Activated CD4-positive, alpha-beta memory T cell treated with anti-CD3 and anti-CD28 coated beads for 36 hours (primary cell): ENCODE results near the gene CATSPERE. TPM values are rescaled to one million over a fixed set of nuclear protein-coding genes. Genes with fewer than 3 reads are reported as not detected.
A peak's percentile ranks its signal among the peaks of the same experiment; 100 is the strongest.

Experiments
- CTCF ChIA-PET: fragments of 350-600 bp; sonication (Branson Sonifier 250); formaldehyde crosslinking; loops from one replicate; lab custom pipeline; 2021; ENCODE audit warnings: antibody characterized with exemption, inconsistent platforms; lab: Charles Lee
- POLR2A ChIA-PET: fragments of 350-600 bp; sonication (Branson Sonifier 250); formaldehyde crosslinking; loops from one replicate; lab custom pipeline; 2021; ENCODE audit warnings: antibody characterized with exemption; lab: Charles Lee
- DNase-seq: peaks from one replicate; pipeline ENCODE4 v3.0.0-alpha.2; 2020
- H3K27ac Mint-ChIP-seq: one replicate; pipeline ENCODE4 v1.8.0; 2021; ENCODE audit warnings: mixed read lengths
- H3K27me3 Mint-ChIP-seq: one replicate; pipeline ENCODE4 v1.8.0; 2021; ENCODE audit warnings: mixed read lengths
- H3K36me3 Mint-ChIP-seq: one replicate; pipeline ENCODE4 v1.8.0; 2021; ENCODE audit warnings: mixed read lengths
- H3K4me1 Mint-ChIP-seq: one replicate; pipeline ENCODE4 v1.8.0; 2021; ENCODE audit warnings: low read depth, mixed read lengths
- H3K4me3 Mint-ChIP-seq: one replicate; pipeline ENCODE4 v1.8.0; 2021; ENCODE audit warnings: mild to moderate bottlenecking, mixed read lengths
- H3K9me3 Mint-ChIP-seq: one replicate; pipeline ENCODE4 v1.8.0; 2021; ENCODE audit warnings: mixed read lengths
- intact Hi-C: fragments of 100-400 bp; cut with micrococcal nuclease; formaldehyde crosslinking; loops from one replicate; pipeline ENCODE4 v1.15.1; 2023
- total RNA-seq, 2 experiments: library from RNA; stranded (reverse); gene quantifications; one replicate each; pipeline ENCODE4 v1.2.3, GENCODE V29; 2021

The CATSPERE gene
- total RNA-seq, 2 experiments from 2014 or later, result 0.33 to 0.34 TPM

DNA sequence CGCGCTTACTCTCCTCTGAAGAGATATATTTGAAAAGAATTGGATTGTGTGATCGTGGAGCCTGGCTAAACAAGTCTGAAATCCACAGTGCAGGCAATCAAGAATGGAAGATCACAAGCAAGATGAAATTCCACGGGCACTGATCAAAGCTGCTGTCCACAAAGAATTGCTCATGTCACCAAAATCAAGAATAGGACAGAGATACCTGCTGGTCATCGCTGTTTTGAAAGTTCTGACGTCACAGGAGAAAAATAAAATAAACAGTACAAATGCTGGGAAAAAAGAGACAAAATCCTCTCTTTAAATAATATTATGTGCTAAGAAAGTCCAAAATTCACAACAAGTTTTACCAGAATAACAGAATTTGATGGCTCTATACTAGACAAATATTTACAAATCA lies 179.8 kb downstream of the CATSPERE start:
- ChIA-PET CTCF (no interaction called here), POLR2A (no interaction called here)
- DNase-seq, result no peak
- Mint-ChIP-seq H3K9me3 (no peaks in the 10 kb centered on the region), H3K36me3 (no peaks in the 10 kb centered on the region), H3K4me1 (peaks cover 4% of the 10 kb centered on the region), H3K4me3 (no peak overlapping the region), H3K27me3 (peaks cover 16% of the 10 kb centered on the region), H3K27ac (no peak overlapping the region)
- intact Hi-C loops, result no loop called here

DNA sequence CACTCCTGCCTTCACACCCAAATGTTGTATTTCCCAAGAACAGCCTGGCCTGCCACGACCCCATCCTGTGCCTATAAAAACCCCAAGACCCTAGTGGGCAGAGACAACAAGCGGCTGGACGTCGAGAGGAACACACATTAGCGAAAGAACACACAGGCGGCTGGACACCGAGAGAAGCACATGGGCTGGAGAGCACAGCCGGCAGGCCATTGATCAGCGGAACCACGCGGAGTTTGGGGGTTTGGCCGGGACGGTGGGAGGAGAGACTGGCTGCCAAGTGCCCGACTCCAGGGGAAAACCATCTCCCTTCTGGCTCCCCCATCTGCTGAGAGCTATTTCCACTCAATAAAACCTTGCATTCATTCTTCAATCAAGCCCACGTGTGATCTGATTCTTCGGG lies 181.5 kb downstream of the CATSPERE start:
- intact Hi-C loops, result no loop called here
- Mint-ChIP-seq H3K27me3 (peaks cover 16% of the 10 kb centered on the region), H3K27ac (no peak overlapping the region), H3K36me3 (no peaks in the 10 kb centered on the region), H3K9me3 (no peaks in the 10 kb centered on the region), H3K4me3 (no peak overlapping the region), H3K4me1 (peaks cover 4% of the 10 kb centered on the region)
- ChIA-PET CTCF (no interaction called here), POLR2A (no interaction called here)
- no peak for DNase-seq

DNA sequence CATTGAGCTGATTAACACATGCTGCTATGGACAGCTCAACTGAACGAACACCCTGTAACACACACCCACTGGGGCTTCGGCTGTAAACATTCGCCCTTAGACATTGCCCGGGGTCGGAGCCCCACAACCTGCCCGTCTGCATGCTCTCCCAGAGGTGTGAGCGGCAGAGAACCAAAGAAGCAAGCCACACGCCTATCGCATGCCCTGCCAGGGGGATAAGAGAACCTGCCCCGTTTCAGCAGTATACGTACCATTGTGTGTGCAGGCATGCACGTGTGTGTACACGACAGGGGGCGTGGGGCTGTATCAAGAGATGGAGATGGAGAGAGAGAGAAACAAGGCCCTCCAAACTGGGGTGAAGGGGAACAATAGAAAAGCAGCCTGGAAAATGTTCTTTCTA lies 181.9 kb downstream of the CATSPERE start:
- Mint-ChIP-seq H3K9me3 (no peaks in the 10 kb centered on the region), H3K4me1 (peaks cover 4% of the 10 kb centered on the region), H3K4me3 (no peak overlapping the region), H3K27ac (no peak overlapping the region), H3K27me3 (peaks cover 16% of the 10 kb centered on the region), H3K36me3 (no peaks in the 10 kb centered on the region)
- CTCF ChIA-PET, result no interaction called here
- intact Hi-C loops, result no loop called here
- POLR2A ChIA-PET, result no interaction called here
- no peak for DNase-seq

DNA sequence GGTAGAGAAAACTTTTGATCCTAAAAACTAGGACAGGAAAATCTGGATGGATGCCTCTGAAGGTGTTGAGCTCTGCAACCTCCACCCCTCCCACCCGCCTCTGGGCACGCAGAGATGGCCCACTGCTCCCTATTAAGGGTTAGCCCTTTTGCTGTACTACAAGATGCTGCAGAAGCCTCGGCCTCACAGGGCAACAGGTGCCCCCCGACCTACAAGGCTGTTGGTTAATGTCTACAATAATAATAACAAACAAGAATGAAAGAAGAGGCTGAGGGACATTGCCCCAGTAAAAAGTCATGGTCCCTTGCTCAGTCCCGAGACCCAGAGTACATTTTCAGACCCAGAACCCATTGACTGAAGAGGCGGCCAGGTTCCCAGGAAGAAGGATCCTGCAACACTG lies 184.3 kb downstream of the CATSPERE start:
- H3K27ac Mint-ChIP-seq, result no peak overlapping the region
- H3K9me3 Mint-ChIP-seq, result no peaks in the 10 kb centered on the region
- no peaks in the 10 kb centered on the region for H3K36me3 Mint-ChIP-seq
- no peak for DNase-seq
- POLR2A ChIA-PET, result no interaction called here
- no peak overlapping the region for H3K4me3 Mint-ChIP-seq
- H3K27me3 Mint-ChIP-seq, result peaks cover 13% of the 10 kb centered on the region
- CTCF ChIA-PET, result no interaction called here
- no peaks in the 10 kb centered on the region for H3K4me1 Mint-ChIP-seq
- intact Hi-C loops, result no loop called here

DNA sequence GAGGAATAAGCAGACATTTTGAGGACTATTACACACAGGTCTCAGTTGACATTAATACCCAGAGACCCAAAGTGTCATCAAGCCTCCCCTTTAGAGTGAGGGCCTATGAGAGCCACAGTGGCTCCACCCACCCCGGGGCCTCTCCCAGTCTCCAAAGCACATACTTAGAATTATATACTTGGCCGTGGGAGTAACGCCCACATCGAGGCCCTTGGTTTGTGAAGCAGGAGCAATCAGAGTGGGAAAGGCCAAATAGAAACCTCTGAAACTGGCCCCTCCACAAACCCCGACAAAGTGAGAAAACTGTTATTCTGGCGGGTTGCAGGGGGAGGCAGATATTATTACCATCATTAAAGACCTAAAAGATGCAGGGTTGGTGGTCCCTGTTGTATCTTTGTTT lies 184.8 kb downstream of the CATSPERE start:
- Mint-ChIP-seq H3K27ac (no peak overlapping the region), H3K27me3 (peaks cover 10% of the 10 kb centered on the region), H3K4me3 (no peak overlapping the region), H3K4me1 (no peaks in the 10 kb centered on the region), H3K9me3 (no peaks in the 10 kb centered on the region), H3K36me3 (no peaks in the 10 kb centered on the region)
- DNase-seq, result no peak
- POLR2A ChIA-PET, result no interaction called here
- intact Hi-C loops, result no loop called here
- CTCF ChIA-PET, result no interaction called here

DNA sequence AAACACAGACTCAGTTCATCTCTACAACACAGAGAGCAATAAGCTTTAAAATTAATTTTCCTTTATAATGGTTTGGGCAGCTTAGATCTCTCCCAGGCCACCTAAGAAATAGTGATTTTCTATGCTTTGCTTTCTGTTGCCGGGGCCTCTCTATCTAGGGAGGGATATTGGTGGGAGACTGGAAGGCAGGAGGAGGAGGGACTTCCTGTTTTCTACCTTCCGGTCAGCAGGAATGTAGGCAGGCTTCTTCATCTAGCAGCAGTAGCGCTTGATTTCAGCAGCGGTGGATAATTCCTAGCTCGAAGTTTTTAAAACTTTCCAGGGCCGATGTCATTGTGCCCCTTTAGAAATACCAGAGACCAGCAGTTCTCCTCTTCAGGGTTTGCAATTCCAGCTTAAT lies 186.7 kb downstream of the CATSPERE start:
- intact Hi-C loops, result no loop called here
- no peak for DNase-seq
- Mint-ChIP-seq H3K27me3 (peaks cover 2% of the 10 kb centered on the region), H3K9me3 (no peaks in the 10 kb centered on the region), H3K4me1 (peaks cover 9% of the 10 kb centered on the region), H3K36me3 (no peaks in the 10 kb centered on the region), H3K4me3 (no peak overlapping the region), H3K27ac (no peak overlapping the region)
- ChIA-PET CTCF (interaction anchor here (0.7 to 1.2 kb wide), 3 partner anchors 10 to 395 kb away, joined by 3 read pairs; no protein-coding TSS in a partner anchor), POLR2A (no interaction called here)

DNA sequence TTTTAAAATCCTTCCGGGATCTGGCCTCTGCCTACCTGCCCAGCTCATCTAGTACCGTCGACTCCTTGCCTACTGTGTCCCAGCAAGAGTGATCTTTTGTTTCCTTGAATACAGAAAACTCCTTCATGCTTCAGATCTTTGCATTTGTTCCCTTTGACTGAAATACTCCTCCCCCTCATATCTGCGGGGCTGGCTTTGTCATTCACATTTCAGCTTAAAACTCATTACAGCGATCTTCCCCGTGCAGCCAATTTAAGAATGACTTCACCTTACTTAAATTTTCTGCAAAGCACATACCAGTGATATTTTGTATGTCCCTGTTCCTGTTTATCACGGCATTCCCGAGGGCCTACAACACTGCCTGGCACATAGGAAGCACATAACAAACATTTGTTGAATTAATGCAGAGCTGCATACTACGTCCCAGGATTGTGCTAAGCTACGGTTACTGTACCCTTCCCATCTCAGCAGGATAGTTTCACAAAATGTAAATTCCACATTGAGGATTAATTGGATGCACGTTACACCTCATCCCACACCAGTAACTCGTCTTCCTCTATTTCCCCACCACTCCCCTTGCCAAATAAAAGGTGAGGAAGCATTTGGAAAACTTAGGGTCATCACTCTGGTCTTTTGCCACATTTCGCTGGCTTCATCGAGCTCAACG lies 191.0 kb downstream of the CATSPERE start:
- CTCF ChIA-PET, result interaction anchor here (1.2 to 1.4 kb wide), 3 partner anchors 48 to 149 kb away, joined by 3 to 8 read pairs (median 3); no protein-coding TSS in a partner anchor
- POLR2A ChIA-PET, result interaction anchor here (0.6 to 1.6 kb wide), 3 partner anchors 52 to 184 kb away, joined by 3 to 7 read pairs (median 6); partner anchors contain the start of gene COX20
- H3K4me1 Mint-ChIP-seq, result peaks cover 15% of the 10 kb centered on the region
- peak overlapping the region; percentile 79 for H3K4me3 Mint-ChIP-seq
- no peaks in the 10 kb centered on the region for H3K27me3 Mint-ChIP-seq
- peak overlapping the region; percentile 79 for H3K27ac Mint-ChIP-seq
- intact Hi-C loops, result loop anchor here (1.0 to 5.0 kb wide), 9 partner anchors 52 to 1915 kb away; partner anchors contain the start of genes AKT3, CNST, COX20 and HNRNPU
- H3K9me3 Mint-ChIP-seq, result no peaks in the 10 kb centered on the region
- H3K36me3 Mint-ChIP-seq, result peaks cover under 1% of the 10 kb centered on the region
- no peak for DNase-seq

DNA sequence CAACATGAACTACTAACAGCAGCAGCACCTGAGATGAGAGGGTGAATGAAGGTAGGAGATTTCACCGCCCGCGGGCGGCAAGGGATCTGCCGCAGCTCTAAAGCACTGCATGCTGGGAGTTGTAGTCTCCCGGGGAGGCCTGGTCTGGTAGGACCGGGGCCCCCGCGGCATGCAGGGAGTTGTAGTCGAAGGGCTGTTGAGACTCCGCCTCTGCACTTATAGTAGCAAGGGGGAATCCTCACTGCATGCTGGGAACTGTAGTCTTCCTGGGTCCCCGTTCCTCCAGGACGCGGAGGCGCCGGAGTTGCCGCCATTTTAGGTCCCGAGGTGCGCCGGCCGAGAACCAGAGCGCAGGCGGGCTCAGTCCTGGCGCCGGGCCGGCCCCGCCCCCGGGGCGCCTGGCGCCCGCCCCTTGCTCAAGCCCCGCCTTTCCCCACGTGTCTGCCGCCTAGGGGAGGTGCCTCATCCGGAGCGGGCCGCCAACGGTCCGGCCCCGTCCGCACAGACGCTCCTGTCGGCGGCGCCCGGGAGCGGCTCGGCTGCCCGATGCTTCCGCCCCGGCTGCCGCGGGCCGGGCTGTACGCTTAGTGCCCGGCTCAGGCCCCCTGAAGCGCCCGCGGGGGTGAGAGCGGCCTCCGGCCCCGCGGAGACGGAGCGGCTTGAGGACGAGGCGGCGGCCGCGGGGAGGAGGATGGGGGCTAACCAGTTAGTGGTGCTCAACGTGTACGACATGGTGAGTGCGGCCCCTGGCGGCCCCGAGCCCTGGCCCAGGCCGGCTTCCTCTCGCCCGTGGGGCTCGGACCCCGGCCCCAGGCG lies 191.8 kb downstream of the CATSPERE start, which contains the start of gene DESI2:
DESI2 (plus strand) TSS at position 504 of the 816 bp plus-strand sequence; CDS start at position 692, 188 bp downstream.
- Mint-ChIP-seq H3K36me3 (peaks cover 3% of the 10 kb centered on the region), H3K27me3 (no peaks in the 10 kb centered on the region), H3K27ac (peak within 1 kb of the TSS; percentile 79), H3K4me1 (peaks cover 21% of the 10 kb centered on the region), H3K9me3 (no peaks in the 10 kb centered on the region), H3K4me3 (peak within 1 kb of the TSS; percentile 79)
- DNase-seq, result peak; percentile 98
- ChIA-PET POLR2A (interaction anchor here (0.6 to 1.6 kb wide), 6 partner anchors 53 to 319 kb away, joined by 3 to 7 read pairs (median 4); partner anchors contain the start of gene COX20), CTCF (interaction anchor here (0.7 to 1.4 kb wide), 11 partner anchors 13 to 203 kb away, joined by 3 to 8 read pairs (median 4); no protein-coding TSS in a partner anchor)
- intact Hi-C loops, result loop anchor here (1.0 to 5.0 kb wide), 10 partner anchors 53 to 1914 kb away; partner anchors contain the start of genes AKT3, CNST, COX20 and HNRNPU

DNA sequence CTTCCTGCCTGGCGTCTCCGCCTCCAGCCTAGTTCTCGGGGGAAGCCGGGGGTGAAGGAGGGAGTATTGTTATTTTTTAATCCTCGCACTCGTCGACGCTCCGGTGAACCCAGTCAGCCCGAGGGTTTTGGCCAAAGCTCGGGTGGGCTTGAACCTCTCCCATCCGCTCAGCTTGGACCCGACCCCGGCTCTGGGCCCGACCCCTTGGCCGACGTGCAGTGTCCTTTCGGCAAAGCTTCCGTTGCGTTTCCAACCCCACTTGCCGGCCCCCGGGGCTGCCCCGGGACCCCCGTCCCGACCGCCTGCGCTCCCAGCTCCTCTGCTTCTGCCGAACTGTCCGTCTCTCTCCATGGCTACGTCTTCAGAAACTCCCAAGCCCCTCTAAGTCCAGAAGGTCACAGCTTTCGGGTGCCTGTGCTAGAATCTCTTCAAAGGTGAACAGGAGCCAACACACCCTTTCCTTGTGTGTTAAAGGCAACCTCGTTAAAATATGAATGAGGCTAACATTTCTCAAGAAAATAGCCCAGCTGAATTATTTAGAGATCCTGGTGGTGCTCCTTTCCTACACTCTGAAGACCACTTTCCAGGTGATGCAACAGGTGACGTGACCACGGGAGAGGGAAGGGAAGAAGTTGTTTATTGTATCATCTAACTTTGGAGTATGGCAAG lies 192.5 kb downstream of the CATSPERE start:
- Mint-ChIP-seq H3K4me1 (peaks cover 28% of the 10 kb centered on the region), H3K4me3 (no peak overlapping the region), H3K27ac (no peak overlapping the region), H3K9me3 (no peaks in the 10 kb centered on the region), H3K36me3 (peaks cover 4% of the 10 kb centered on the region), H3K27me3 (no peaks in the 10 kb centered on the region)
- DNase-seq, result no peak
- intact Hi-C loops, result loop anchor here (1.0 to 5.0 kb wide), 4 partner anchors 148 to 1913 kb away; partner anchors contain the start of genes AKT3, CNST and TFB2M
- ChIA-PET CTCF (interaction anchor here (0.6 to 1.1 kb wide), 12 partner anchors 12 to 905 kb away, joined by 3 to 7 read pairs (median 4); no protein-coding TSS in a partner anchor), POLR2A (interaction anchor here (0.8 to 1.2 kb wide), 4 partner anchors 53 to 318 kb away, joined by 3 to 6 read pairs (median 3); no protein-coding TSS in a partner anchor)

DNA sequence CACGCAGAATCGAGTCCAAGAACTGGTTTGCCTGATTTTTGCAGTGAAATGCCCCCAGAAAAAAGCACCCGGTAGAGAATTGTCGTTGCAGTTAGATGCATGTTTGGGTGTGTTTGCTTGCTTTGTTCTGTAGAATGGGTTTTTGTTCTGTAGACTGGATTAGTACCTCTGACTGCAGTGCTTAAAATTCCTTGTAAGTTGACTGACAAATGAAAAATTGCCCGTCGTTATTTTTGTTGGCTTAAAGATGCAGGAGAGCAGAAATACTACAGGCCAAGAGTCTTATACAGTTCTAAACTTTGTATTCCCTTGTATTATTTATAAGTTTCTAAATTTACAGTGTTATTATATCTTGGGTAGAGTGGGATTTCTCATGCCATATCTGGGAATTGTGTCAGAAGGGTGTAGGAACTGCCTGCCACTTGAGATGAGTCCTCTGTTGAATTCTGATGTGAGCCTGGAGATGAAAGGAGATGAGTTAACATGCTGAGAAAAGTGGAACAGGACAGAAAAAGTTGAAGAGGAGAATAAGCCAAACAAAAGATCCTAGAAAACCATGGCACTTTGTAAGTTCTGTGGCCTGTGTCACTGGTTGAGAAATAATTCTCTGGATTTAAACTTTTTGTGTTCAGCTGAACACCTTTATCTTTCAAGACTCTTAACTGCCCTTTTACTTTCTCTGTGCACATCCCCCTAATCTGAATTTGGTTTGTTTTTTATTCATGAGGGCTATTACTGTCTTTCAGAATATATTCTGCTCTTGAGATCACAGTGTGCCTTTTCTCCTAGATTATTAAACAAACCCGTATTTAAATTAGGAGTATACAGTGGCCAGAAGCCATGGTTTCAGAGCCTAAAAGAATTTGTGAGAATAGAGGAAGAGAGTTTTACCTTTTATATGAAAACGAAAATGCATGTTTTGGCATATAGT lies 193.3 kb downstream of the CATSPERE start:
- Mint-ChIP-seq H3K9me3 (no peaks in the 10 kb centered on the region), H3K4me1 (peaks cover 28% of the 10 kb centered on the region), H3K4me3 (no peak overlapping the region), H3K27ac (no peak overlapping the region), H3K27me3 (no peaks in the 10 kb centered on the region), H3K36me3 (peaks cover 8% of the 10 kb centered on the region)
- POLR2A ChIA-PET, result interaction anchor here (1.0 to 1.2 kb wide), 3 partner anchors 54 to 205 kb away, joined by 3 to 6 read pairs (median 3); no protein-coding TSS in a partner anchor
- intact Hi-C loops, result loop anchor here (5.0 kb wide), 2 partner anchors 388 to 802 kb away; partner anchors contain the start of gene AKT3
- CTCF ChIA-PET, result interaction anchor here (0.7 to 1.1 kb wide), 8 partner anchors 11 to 343 kb away, joined by 3 to 7 read pairs (median 4); no protein-coding TSS in a partner anchor
- no peak for DNase-seq
